GM12878 (cell line): Measurements from ENCODE around the gene IFI44L. TPM values are rescaled to one million over a fixed set of nuclear protein-coding genes. Genes with fewer than 3 reads are reported as not detected.

Experiments
- ATAC-seq: fragments of 200-7000 bp; cut with Tn5 transposase; 3 replicates; pipeline ENCODE4 v1.9.1; 2020; ENCODE audit warnings: mild to moderate bottlenecking, moderate library complexity
- BruUV-seq: library from RNA; stranded (reverse); fragments of 400-500 nt; replicated peaks from 2 replicates; lab custom pipeline; 2021; lab: Mats Ljungman, UMichigan
- CTCF ChIA-PET: fragments of 300-600 bp; sonication (Branson Sonifier 250); formaldehyde crosslinking; extraction: SDS; loops from one replicate; lab custom pipeline; 2021; ENCODE audit warnings: inconsistent platforms; lab: Yijun Ruan, JAX
- POLR2A ChIA-PET: fragments of 350-600 bp; formaldehyde crosslinking; extraction: SDS; loops from one replicate; lab custom pipeline; 2021; ENCODE audit warnings: inconsistent platforms; lab: Charles Lee
- RAD21 ChIA-PET: fragments of 300-600 bp; sonication (Branson Sonifier 250); formaldehyde crosslinking; loops from one replicate; lab custom pipeline; 2023; ENCODE audit warnings: antibody characterized with exemption; ENCODE audit not compliant: unreplicated experiment; lab: Charles Lee
- SMC1A ChIA-PET: fragments of 300-600 bp; sonication (Branson Sonifier 250); formaldehyde crosslinking; loops from one replicate; lab custom pipeline; 2023; ENCODE audit not compliant: unreplicated experiment, uncharacterized antibody; lab: Charles Lee
- DNase-seq: peaks from one replicate; pipeline ENCODE4 v3.0.0-alpha.2; 2011; ENCODE audit warnings: low read depth, low spot score
- FAIRE-seq: peaks from 3 replicates; lab custom pipeline; 2011; peaks lifted over from hg19 to GRCh38; lab: Jason Lieb, UNC
- H2AFZ ChIP-seq: 2 replicates; pipeline ENCODE4 v1.6.0; 2011; ENCODE audit warnings: low read depth, low read length, control low read depth; ENCODE audit not compliant: control insufficient read depth
- H3K27ac ChIP-seq: 2 replicates; pipeline ENCODE4 v1.5.1; 2011; ENCODE audit warnings: control low read depth; ENCODE audit not compliant: control insufficient read depth, insufficient read depth
- H3K27me3 ChIP-seq, 2 experiments: replicated peaks in 1 of 2; 2 replicates each; pipeline versions ENCODE4 v1.6.0 to v1.6.1; 2011; ENCODE audit warnings: low read length in 1 of 2; ENCODE audit not compliant: control insufficient read depth in 2 of 2, insufficient read depth in 2 of 2
- H3K36me3 ChIP-seq, 2 experiments: 2 replicates each; pipeline ENCODE4 v1.5.1; 2011; ENCODE audit warnings: low read length in 1 of 2; ENCODE audit not compliant: control insufficient read depth in 2 of 2, insufficient read depth in 2 of 2
- H3K4me1 ChIP-seq: 2 replicates; pipeline ENCODE4 v1.6.1; 2011; ENCODE audit warnings: mild to moderate bottlenecking, low read length, moderate library complexity, mixed read lengths; ENCODE audit not compliant: control insufficient read depth, insufficient read depth
- H3K4me2 ChIP-seq: 2 replicates; pipeline ENCODE4 v1.6.0; 2011; ENCODE audit warnings: control low read depth; ENCODE audit not compliant: control insufficient read depth, insufficient read depth
- H3K4me3 ChIP-seq: fragments of 200-600 bp; sonication (generic); 2 replicates; pipeline ENCODE4 v1.5.1; 2016
- H3K79me2 ChIP-seq: 2 replicates; pipeline ENCODE4 v1.6.0; 2011; ENCODE audit warnings: low read length; ENCODE audit not compliant: control insufficient read depth, insufficient read depth
- H3K9ac ChIP-seq: 2 replicates; pipeline ENCODE4 v1.8.0; 2011; ENCODE audit warnings: low read length, control low read depth, mixed read lengths; ENCODE audit not compliant: control insufficient read depth, insufficient read depth
- H3K9me3 ChIP-seq: replicated peaks from 3 replicates; pipeline ENCODE4 v1.5.1; 2011; ENCODE audit warnings: mild to moderate bottlenecking, low read length; ENCODE audit not compliant: control insufficient read depth, insufficient read depth
- H4K20me1 ChIP-seq: 2 replicates; pipeline ENCODE4 v1.6.0; 2011; ENCODE audit not compliant: control insufficient read depth, insufficient read depth
- ATF7 ChIP-seq: fragments of 450-650 bp; IDR thresholded peaks from 2 replicates; pipeline ENCODE4 v1.6.1; 2016; ENCODE audit warnings: low read depth, mild to moderate bottlenecking
- DPF2 ChIP-seq: fragments of 450-650 bp; IDR thresholded peaks from 2 replicates; pipeline ENCODE4 v1.6.1; 2017; ENCODE audit warnings: mild to moderate bottlenecking
- FOS ChIP-seq: IDR thresholded peaks from 3 replicates; pipeline ENCODE4 v1.6.1; 2011; ENCODE audit warnings: borderline replicate concordance; ENCODE audit not compliant: insufficient read length; ENCODE audit errors: extremely low read depth
- HDAC2 ChIP-seq: fragments of 200-600 bp; sonication (generic); IDR thresholded peaks from 2 replicates; pipeline ENCODE4 v1.6.1; 2017
- IRF5 ChIP-seq: fragments of 450-650 bp; IDR thresholded peaks from 2 replicates; pipeline ENCODE4 v1.6.1; 2017; ENCODE audit warnings: borderline replicate concordance
- MEF2B ChIP-seq: fragments of 450-650 bp; IDR thresholded peaks from 2 replicates; pipeline ENCODE4 v1.6.1; 2018; ENCODE audit warnings: mild to moderate bottlenecking, moderate library complexity; ENCODE audit not compliant: partially characterized antibody, poor library complexity, severe bottlenecking
- MXI1 ChIP-seq: fragments of 150-350 bp; IDR thresholded peaks from 2 replicates; pipeline ENCODE4 v1.6.1; 2011; ENCODE audit warnings: low read depth, mild to moderate bottlenecking, inconsistent platforms, low read length, improper control_type of control experiment
- SIN3A ChIP-seq: IDR thresholded peaks from 2 replicates; pipeline ENCODE4 v1.6.1; 2012; ENCODE audit warnings: low read depth, low read length, improper control_type of control experiment
- SMAD5 ChIP-seq: IDR thresholded peaks from 2 replicates; pipeline ENCODE4 v1.6.1; 2016; ENCODE audit warnings: antibody characterized with exemption, low read depth
- SREBF1 ChIP-seq: IDR thresholded peaks from 2 replicates; pipeline ENCODE4 v1.6.1; 2012; ENCODE audit warnings: mild to moderate bottlenecking, low read length
- TCF7 ChIP-seq: IDR thresholded peaks from 2 replicates; pipeline ENCODE4 v1.6.1; 2014; ENCODE audit warnings: antibody characterized with exemption, borderline replicate concordance
- ZBTB40 ChIP-seq: fragments of 450-650 bp; IDR thresholded peaks from 2 replicates; pipeline ENCODE4 v1.6.1; 2016; ENCODE audit warnings: mild to moderate bottlenecking, moderate library complexity, borderline replicate concordance
- ZNF207 ChIP-seq: fragments of 450-650 bp; IDR thresholded peaks from 2 replicates; pipeline ENCODE4 v1.6.1; 2014; ENCODE audit warnings: antibody characterized with exemption, mild to moderate bottlenecking, borderline replicate concordance
- WGBS: methylation state at CpG from one replicate; pipeline ENCODE4 v1.1.6; 2016; ENCODE audit warnings: low lambda C conversion rate; ENCODE audit not compliant: insufficient replicate concordance, insufficient coverage; ENCODE audit errors: missing lambda C conversion rate; 5-methylcytosine and 5-hydroxymethylcytosine counted together
- in situ Hi-C: fragments of 300-500 bp; cut with MboI; formaldehyde crosslinking; loops from 9 replicates; pipeline ENCODE4 v1.14.3; 2018; ENCODE audit warnings: mixed read lengths
- intact Hi-C: fragments of 100-400 bp; cut with micrococcal nuclease; formaldehyde crosslinking; loops from one replicate; pipeline ENCODE4 v1.14.2; 2022; ENCODE audit not compliant: unreplicated experiment
- polyA plus RNA-seq, 11 experiments: library from polyadenylated mRNA; depleted of rRNA in 4 of 11; unstranded in 6 of 11; stranded (reverse) in 5 of 11; fragments of >200 nt; fragmentation: Nextera tagmentation in 4 of 11; fragmentation: Illumina TruSeq in 1 of 11; extraction: Ambion mirVana in 4 of 11; extraction: Trizol in 1 of 11; gene quantifications; 1 replicate in 1 of 11; 2 replicates in 10 of 11; pipeline versions ENCODE4 v1.2.1 to v1.2.3, GENCODE V29; 2011 to 2016; ENCODE audit warnings: inconsistent platforms in 2 of 11, missing spikeins in 2 of 11, low read depth in 1 of 11
- total RNA-seq, 4 experiments: library from RNA; depleted of rRNA in 3 of 4; stranded (reverse); fragments of >200 nt in 3 of 4; fragmentation: Illumina TruSeq in 1 of 4; extraction: Trizol in 1 of 4; gene quantifications; 2 replicates each; pipeline versions ENCODE4 v1.2.1 to v1.2.3, GENCODE V29; 2013 to 2021

Gene IFI44L
- total and polyA plus RNA-seq, 10 of the 15 experiments (the other 5 are each of a cell fraction or from before 2014, with no cell fraction given) = 58.0 to 371 (median 173) TPM

- ATAC-seq (no peak), FAIRE-seq (no peak), DNase-seq (no peak)
- TF ChIP-seq ATF7 (no peak), TCF7 (no peak), SIN3A (no peak), MXI1 (no peak), ZBTB40 (no peak), ZNF207 (no peak), DPF2 (no peak), IRF5 (no peak), MEF2B (no peak), FOS (no peak), SREBF1 (no peak), SMAD5 (no peak), HDAC2 (no peak)
- Histone ChIP-seq H3K27ac (no peak overlapping the region), H4K20me1 (no peaks in the 10 kb centered on the region), H3K4me2 (no peak overlapping the region), H3K9ac (no peak overlapping the region), H3K79me2 (peaks cover 17% of the 10 kb centered on the region), H2AFZ (no peak overlapping the region), H3K4me3 (no peak overlapping the region), H3K4me1 (peaks cover 4% of the 10 kb centered on the region; the same call in 1 of the 2 replicates), H3K9me3 (peaks cover 25% of the 10 kb centered on the region), H3K27me3 (no peaks in the 10 kb centered on the region), H3K36me3 (peaks cover 0 to 40% of the 10 kb centered on the region in 2 experiments; a peak in 2 of 4 replicates)
- intact Hi-C loops = no loop called here
- ChIA-PET SMC1A (interaction anchor here (0.6 to 2.1 kb wide), 3 partner anchors 19 to 63 kb away, joined by 3 to 8 read pairs (median 3); no protein-coding TSS in a partner anchor), RAD21 (interaction anchor here (1.6 kb wide), 1 partner anchor 26 kb away, joined by 3 read pairs; the partner anchor contains the start of gene IFI44L), CTCF (interaction anchor here (1.5 kb wide), 1 partner anchor 12 kb away, joined by 5 read pairs; no protein-coding TSS in a partner anchor), POLR2A (interaction anchor here (0.6 to 2.7 kb wide), 2 partner anchors 25 to 977 kb away, joined by 3 to 8 read pairs; partner anchors contain the start of gene IFI44L)
- in situ Hi-C loops = loop anchor here (25.0 kb wide), 1 partner anchor 883 kb away; the partner anchor contains the start of gene USP33
- WGBS = 0% methylated on average over 1 of the region's 1 CpG
- no TSS peak for BruUV-seq
These were observed 25.5 kb downstream of the IFI44L start for GRCh38 chr1:78645723-78646122.
